ENCODE results near the gene B4GALT2. TPM values are rescaled to one million over a fixed set of nuclear protein-coding genes. Genes with fewer than 3 reads are reported as not detected.

The B4GALT2 gene
- total and polyA plus RNA-seq, 2 donors (not counting 1 experiment from before 2014, with no cell fraction given) = 4.6 to 6.5 TPM

GRCh38 chr1:43990271-43991199 is 11.5 kb downstream of the B4GALT2 start:
- H3K27me3 ChIP-seq (replicated peaks in 1 of 4; ENCODE audit: control extremely low read depth in 1 of 4, control insufficient read depth in 3 of 4, insufficient read depth in 4 of 4, low read length in 3 of 4) = no peaks in the 10 kb centered on the region
- H3K36me3 ChIP-seq (replicated peaks in 1 of 2; ENCODE audit: control extremely low read depth in 1 of 2, control insufficient read depth in 1 of 2, extremely low read depth in 1 of 2, insufficient read depth in 2 of 2, low read length in 1 of 2) = no peaks in the 10 kb centered on the region
- H4K20me1 ChIP-seq (ENCODE audit: control insufficient read depth, insufficient read depth, low read length, poor library complexity, severe bottlenecking) = no peaks in the 10 kb centered on the region
- ChIA-PET CTCF (interaction anchor here (1.0 to 1.8 kb wide), 4 partner anchors 15 to 42 kb away, joined by 3 to 6 read pairs (median 4); partner anchors contain the start of gene ATP6V0B), POLR2A (interaction anchor here (0.6 to 1.1 kb wide), 2 partner anchors 15 to 46 kb away, joined by 3 read pairs; no protein-coding TSS in a partner anchor)
- peak overlapping the region; percentile 99 for H2AFZ ChIP-seq (ENCODE audit: insufficient read depth, low read depth, low read length, poor library complexity, severe bottlenecking)
- H3K27me3 Mint-ChIP-seq = no peaks in the 10 kb centered on the region
- H3K4me2 ChIP-seq (replicated peaks; ENCODE audit: low read depth, low read length, poor library complexity, severe bottlenecking) = peak overlapping the region; percentile 94
- peak overlapping the region; percentile 91 for H3K27ac Mint-ChIP-seq
- DNase-seq (no peak), ATAC-seq (ENCODE audit: low read depth) (no peak)
- H3K4me1 ChIP-seq (ENCODE audit: control insufficient read depth in 2 of 2, insufficient read depth in 2 of 2, low read length in 2 of 2) = peaks cover 22 to 44% of the 10 kb centered on the region in 2 donors
- no peaks in the 10 kb centered on the region for H3K79me2 ChIP-seq (ENCODE audit: control insufficient read depth, insufficient read depth, low read length)
- H3K9me3 Mint-ChIP-seq (ENCODE audit: insufficient read depth) = no peaks in the 10 kb centered on the region
- peaks cover 38% of the 10 kb centered on the region for H3K4me1 Mint-ChIP-seq
- TF ChIP-seq CTCF (IDR thresholded peaks at IDR 0.05) (no peak), EZH2 (IDR thresholded peaks at IDR 0.05; ENCODE audit: borderline replicate concordance, insufficient read depth, low read depth, low read length, poor library complexity, severe bottlenecking) (no peak)
- H3K4me3 Mint-ChIP-seq = peak overlapping the region; percentile 96
- intact Hi-C loops (cut with micrococcal nuclease) = loop anchor here (1.0 to 5.0 kb wide), 4 partner anchors 16 to 283 kb away; partner anchors contain the start of genes ATP6V0B, IPO13 and ST3GAL3
- peak overlapping the region; percentile 11 to 81 (median 72) for H3K4me3 ChIP-seq (ENCODE audit: control extremely low read depth in 1 of 5, extremely low read depth in 1 of 5, insufficient read depth in 1 of 5, low read depth in 2 of 5, low read length in 4 of 5)
- H3K9me3 ChIP-seq (ENCODE audit: control extremely low read depth in 1 of 3, control insufficient read depth in 2 of 3, insufficient read depth in 1 of 3, low read length in 2 of 3) = no peaks in the 10 kb centered on the region
- peak overlapping the region; percentile 87 for H3K9ac ChIP-seq (ENCODE audit: low read length)
- WGBS (ENCODE audit: insufficient coverage) = 77% methylated on average over 17 of the region's 19 CpGs
- peak overlapping the region in 1 of 2 donors; percentile 75 for H3K27ac ChIP-seq (ENCODE audit: low read length in 2 of 2)
